Activated naive CD8-positive, alpha-beta T cell treated with anti-CD3 and anti-CD28 coated beads for 36 hours (primary cell): Measurements from ENCODE around the gene SLX4IP. TPM values are rescaled to one million over a fixed set of nuclear protein-coding genes. Genes with fewer than 3 reads are reported as not detected.
A peak's percentile ranks its signal among the peaks of the same experiment; 100 is the strongest.

Source experiments
- DNase-seq: peaks from one replicate; pipeline ENCODE4 v3.0.0; 2021
- H3K27ac Mint-ChIP-seq: one replicate; pipeline ENCODE4 v1.8.0; 2022; ENCODE audit warnings: mild to moderate bottlenecking, moderate library complexity, mixed read lengths
- H3K27me3 Mint-ChIP-seq: one replicate; pipeline ENCODE4 v1.8.0; 2022; ENCODE audit warnings: mild to moderate bottlenecking, mixed read lengths
- H3K36me3 Mint-ChIP-seq: one replicate; pipeline ENCODE4 v1.8.0; 2021; ENCODE audit warnings: mild to moderate bottlenecking, mixed read lengths
- H3K4me1 Mint-ChIP-seq: one replicate; pipeline ENCODE4 v1.8.0; 2021; ENCODE audit warnings: mixed read lengths
- H3K4me3 Mint-ChIP-seq: one replicate; pipeline ENCODE4 v1.8.0; 2022; ENCODE audit warnings: mild to moderate bottlenecking, moderate library complexity, mixed read lengths
- H3K9me3 Mint-ChIP-seq: one replicate; pipeline ENCODE4 v1.8.0; 2022; ENCODE audit warnings: mixed read lengths
- total RNA-seq, 2 experiments: library from RNA; stranded (reverse); gene quantifications; one replicate each; pipeline ENCODE4 v1.2.3, GENCODE V29; 2021

The SLX4IP gene
- total RNA-seq, 2 experiments from 2014 or later = 7.4 to 7.9 TPM

DNA sequence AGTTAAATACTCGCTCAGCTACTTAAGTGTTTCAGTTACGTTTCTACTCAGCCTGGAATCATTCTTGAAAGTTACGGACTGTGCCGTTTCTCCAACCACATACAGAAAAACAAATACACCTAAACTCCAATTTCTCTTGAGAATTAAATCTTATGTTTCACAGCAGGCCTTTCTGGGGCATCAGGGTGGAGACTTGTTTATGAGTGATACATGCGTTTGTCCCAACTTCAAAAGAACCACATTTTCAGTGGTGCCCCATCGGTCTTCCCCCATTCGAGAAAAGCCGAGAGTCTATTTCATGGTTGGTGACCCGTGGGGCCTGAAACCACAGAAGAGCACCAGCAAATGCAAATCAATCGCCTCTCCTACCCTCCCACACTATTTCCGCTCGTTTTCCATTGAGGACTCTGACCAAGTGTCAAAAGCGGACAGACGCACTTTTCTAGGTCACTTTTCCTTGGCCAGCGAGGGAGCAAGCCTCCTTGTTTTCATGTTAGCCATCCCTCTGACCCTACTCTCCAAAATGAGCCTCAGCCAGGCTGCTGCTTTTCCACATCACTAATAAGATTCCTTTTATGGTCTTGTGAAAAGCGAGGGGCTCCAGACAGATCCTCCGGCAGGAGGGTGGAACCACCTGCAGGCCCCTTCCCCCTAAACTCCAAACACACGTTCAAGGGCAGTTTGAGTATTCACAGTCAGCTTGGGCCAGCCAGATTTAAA is 235.6 kb downstream of the SLX4IP start:
- Mint-ChIP-seq H3K27ac (no peak overlapping the region), H3K4me3 (no peak overlapping the region), H3K36me3 (no peaks in the 10 kb centered on the region), H3K9me3 (no peaks in the 10 kb centered on the region), H3K27me3 (peaks cover 64% of the 10 kb centered on the region), H3K4me1 (peaks cover 22% of the 10 kb centered on the region)
- no peak for DNase-seq

- peak; percentile 52 for DNase-seq
- Mint-ChIP-seq H3K4me1 (peaks cover 22% of the 10 kb centered on the region), H3K4me3 (no peak overlapping the region), H3K36me3 (no peaks in the 10 kb centered on the region), H3K27ac (no peak overlapping the region), H3K9me3 (no peaks in the 10 kb centered on the region), H3K27me3 (peaks cover 68% of the 10 kb centered on the region)
Observed at GRCh38 chr20:10671221-10671918, 236.3 kb downstream of the SLX4IP start.

DNA sequence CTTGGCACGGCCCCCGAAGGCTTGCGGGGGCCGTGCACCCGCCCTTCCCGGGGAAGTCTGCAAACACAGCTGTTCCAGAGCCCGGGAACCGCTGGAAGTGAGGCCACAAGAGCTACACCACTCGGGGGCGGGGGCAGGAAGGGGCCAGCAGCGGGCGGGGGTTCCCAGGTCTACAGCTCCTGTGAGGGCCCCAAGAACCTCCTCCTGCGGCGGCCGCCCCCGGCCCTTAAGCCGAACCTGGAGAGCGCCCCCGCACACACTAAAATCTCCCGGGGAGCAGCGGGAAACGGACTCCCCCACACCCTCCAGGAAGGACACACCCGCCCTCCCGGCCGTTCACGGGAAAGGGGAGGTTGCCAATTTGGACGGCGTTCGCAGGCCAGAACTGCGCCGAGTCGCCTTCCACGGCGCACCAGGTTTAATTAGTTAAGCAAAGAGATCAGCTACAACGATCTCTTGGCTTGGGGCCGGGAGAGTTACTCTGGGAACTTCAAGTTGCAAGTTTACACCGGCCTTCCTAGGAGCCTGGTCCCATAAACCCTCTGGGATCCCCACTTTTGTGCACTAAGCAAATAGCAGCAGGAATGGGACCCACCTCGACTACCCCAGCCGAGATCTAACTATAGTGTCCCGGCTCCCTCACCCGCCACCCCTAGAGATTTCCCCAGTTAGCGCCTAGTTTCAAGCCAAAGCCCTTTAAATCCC is 237.0 kb downstream of the SLX4IP start:
- H3K36me3 Mint-ChIP-seq = no peaks in the 10 kb centered on the region
- H3K9me3 Mint-ChIP-seq = no peaks in the 10 kb centered on the region
- peak; percentile 6 for DNase-seq
- no peak overlapping the region for H3K27ac Mint-ChIP-seq
- peaks cover 75% of the 10 kb centered on the region for H3K27me3 Mint-ChIP-seq
- peak overlapping the region; percentile 65 for H3K4me3 Mint-ChIP-seq
- peaks cover 22% of the 10 kb centered on the region for H3K4me1 Mint-ChIP-seq

DNA sequence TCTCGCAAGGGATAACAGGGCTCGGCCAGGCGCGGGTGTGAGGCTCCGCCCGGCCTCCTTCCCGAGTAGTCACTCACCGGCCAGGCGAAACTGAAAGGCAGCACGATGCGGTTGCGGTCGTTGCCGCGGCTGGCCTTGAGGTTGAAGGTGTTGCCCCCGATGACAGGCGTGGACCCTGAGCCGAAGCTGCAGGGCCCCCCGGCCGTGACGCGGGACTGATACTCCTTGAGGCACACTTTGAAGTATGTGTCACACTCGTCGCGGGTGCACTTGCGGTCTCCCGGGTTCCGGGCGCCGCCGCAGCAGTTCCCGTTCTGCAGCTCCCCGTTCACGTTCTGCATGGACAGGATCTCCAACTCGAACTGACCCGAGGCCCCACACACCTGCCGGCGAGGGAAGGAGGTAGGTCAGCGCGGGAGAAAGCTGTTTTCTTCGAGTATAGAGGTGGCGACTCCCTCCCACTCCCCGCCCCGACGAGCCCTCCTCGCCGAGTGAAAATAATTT is 237.6 kb downstream of the SLX4IP start:
- Mint-ChIP-seq H3K9me3 (no peaks in the 10 kb centered on the region), H3K27ac (no peak overlapping the region), H3K27me3 (peaks cover 81% of the 10 kb centered on the region)

GRCh38 chr20:10673176-10673841 is 238.2 kb downstream of the SLX4IP start:
- Mint-ChIP-seq H3K36me3 (no peaks in the 10 kb centered on the region), H3K27ac (no peak overlapping the region)

More for the DNA sequence above, 237.6 kb downstream of the SLX4IP start:
- Mint-ChIP-seq H3K4me1 (peaks cover 22% of the 10 kb centered on the region), H3K4me3 (peak overlapping the region; percentile 65), H3K36me3 (no peaks in the 10 kb centered on the region)
- peak; percentile 72 for DNase-seq

GRCh38 chr20:10673842-10674683 is 239.0 kb downstream of the SLX4IP start, which contains the start of gene JAG1:
Gene JAG1, minus strand, starts transcription at chr20:10673999. Its CDS starts 469 bp downstream, at chr20:10673530.
- H3K4me1 Mint-ChIP-seq = peaks cover 22% of the 10 kb centered on the region
- H3K36me3 Mint-ChIP-seq = no peaks in the 10 kb centered on the region
- H3K27me3 Mint-ChIP-seq = peaks cover 86% of the 10 kb centered on the region
- H3K27ac Mint-ChIP-seq = peak within 1 kb of the TSS; percentile 45
- DNase-seq = peak; percentile 75
- H3K4me3 Mint-ChIP-seq = peak within 1 kb of the TSS; percentile 79
- H3K9me3 Mint-ChIP-seq = no peaks in the 10 kb centered on the region

More at GRCh38 chr20:10673176-10673841, 238.2 kb downstream of the SLX4IP start:
- Mint-ChIP-seq H3K27me3 (peaks cover 85% of the 10 kb centered on the region), H3K9me3 (no peaks in the 10 kb centered on the region), H3K4me1 (peaks cover 22% of the 10 kb centered on the region), H3K4me3 (peak overlapping the region; percentile 79)
- DNase-seq = peak; percentile 24

- peak; percentile 61 for DNase-seq
- Mint-ChIP-seq H3K9me3 (no peaks in the 10 kb centered on the region), H3K4me3 (peak overlapping the region; percentile 32), H3K27ac (no peak overlapping the region), H3K27me3 (peaks cover 78% of the 10 kb centered on the region), H3K36me3 (no peaks in the 10 kb centered on the region), H3K4me1 (peaks cover 22% of the 10 kb centered on the region)
Observed at GRCh38 chr20:10674684-10675449, 239.8 kb downstream of the SLX4IP start.

GRCh38 chr20:10675450-10675848 is 240.3 kb downstream of the SLX4IP start:
- H3K4me1 Mint-ChIP-seq = peaks cover 22% of the 10 kb centered on the region
- H3K4me3 Mint-ChIP-seq = peak overlapping the region; percentile 32
- peaks cover 73% of the 10 kb centered on the region for H3K27me3 Mint-ChIP-seq
- H3K9me3 Mint-ChIP-seq = no peaks in the 10 kb centered on the region
- H3K27ac Mint-ChIP-seq = no peak overlapping the region
- no peaks in the 10 kb centered on the region for H3K36me3 Mint-ChIP-seq
- DNase-seq = no peak

DNA sequence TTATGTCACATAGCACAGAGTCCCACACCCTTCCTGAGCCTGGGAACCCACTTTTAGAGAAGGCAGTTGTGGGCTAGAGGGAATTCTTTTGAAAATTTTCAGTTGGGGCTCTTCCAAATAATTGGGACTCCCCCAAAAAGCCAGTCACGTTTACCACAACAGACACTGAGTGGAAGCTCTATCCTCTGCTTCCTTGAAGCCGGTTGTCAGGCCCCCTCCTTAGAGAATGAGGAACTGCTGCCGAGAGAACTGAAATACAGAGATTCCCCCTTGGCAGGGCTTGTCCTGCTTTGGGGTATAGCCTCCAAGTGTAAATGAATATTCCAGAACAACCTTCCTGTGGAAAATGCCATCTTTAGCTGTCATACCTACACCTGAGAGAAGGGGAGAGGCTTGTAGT is 241.4 kb downstream of the SLX4IP start:
- H3K4me1 Mint-ChIP-seq = peaks cover 19% of the 10 kb centered on the region
- peaks cover 62% of the 10 kb centered on the region for H3K27me3 Mint-ChIP-seq
- H3K4me3 Mint-ChIP-seq = no peak overlapping the region
- DNase-seq = no peak
- H3K9me3 Mint-ChIP-seq = no peaks in the 10 kb centered on the region
- no peak overlapping the region for H3K27ac Mint-ChIP-seq
- no peaks in the 10 kb centered on the region for H3K36me3 Mint-ChIP-seq

Other genes with a start within 250 kb of the SLX4IP start
- gene SNAP25, start 216.5 kb upstream of the SLX4IP start, total RNA-seq = not detected
- 1 to 10 TPM; 7.0 to 7.1 TPM for gene MKKS, start 1.1 kb upstream of the SLX4IP start, total RNA-seq
- gene JAG1, start 238.7 kb downstream of the SLX4IP start, total RNA-seq = under 1 TPM in 1 of 2 experiments, not detected in 1; 0.19 TPM